Right lobe of liver (tissue), 4 donors: ENCODE measurements around the gene IGSF21.

Experiments used
- CTCF ChIP-seq, 4 donors: fragments of 200-600 bp in 3 of 4; fragments of 450-650 bp in 1 of 4; IDR thresholded peaks; one replicate each; pipeline versions ENCODE4 v1.5.1 to v1.8.0; 2016 to 2022; ENCODE audit warnings: antibody characterized with exemption in 4 of 4, mild to moderate bottlenecking in 2 of 4
- POLR2A ChIP-seq: fragments of 450-650 bp; IDR thresholded peaks from one replicate; pipeline ENCODE4 v1.6.1; 2017; ENCODE audit warnings: antibody characterized with exemption, mild to moderate bottlenecking
- donor health status: DM: no; HTN: no; CAD: no.
- donor health status: DM: no; HTN: no; CAD: no.
- donor health status: DM: no; HTN: yes; CAD: no.

- TF ChIP-seq POLR2A = no peak
- no peak for TF ChIP-seq CTCF (IDR thresholded peaks at IDR 0.05)
These were observed 155.1 kb downstream of the IGSF21 start for GRCh38 chr1:18262726-18263125.
